ENCODE data around the gene CCZ1B.
"Not testable (repeated sequence)": the region's sequence is repeated elsewhere in the genome, so short reads cannot be mapped to it uniquely, and the experiment has no call there.

DNA sequence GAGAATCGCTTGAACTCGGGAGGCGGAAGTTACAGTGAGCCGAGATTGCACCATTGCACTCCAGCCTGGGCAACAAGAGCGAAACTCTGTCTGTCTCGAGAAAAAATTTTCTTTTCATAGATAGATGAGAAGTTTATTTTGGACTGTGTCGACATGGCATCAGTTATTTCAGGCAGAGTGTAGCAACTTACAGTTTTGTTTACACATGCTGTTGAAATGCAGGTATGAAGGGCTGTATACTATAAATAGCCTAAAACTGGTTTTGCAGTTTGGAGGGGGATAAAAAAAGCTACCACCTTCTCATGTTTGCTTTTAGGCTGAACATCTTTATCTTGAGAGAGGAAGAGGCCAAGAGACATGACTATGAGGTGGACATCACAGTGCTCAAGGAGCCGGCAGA is 28.0 kb downstream of the CCZ1B start:
- TF ChIP-seq TAF1 (conservative IDR thresholded peaks at IDR 0.05), result not testable (repeated sequence)
- TF ChIP-seq, protein P1, sequence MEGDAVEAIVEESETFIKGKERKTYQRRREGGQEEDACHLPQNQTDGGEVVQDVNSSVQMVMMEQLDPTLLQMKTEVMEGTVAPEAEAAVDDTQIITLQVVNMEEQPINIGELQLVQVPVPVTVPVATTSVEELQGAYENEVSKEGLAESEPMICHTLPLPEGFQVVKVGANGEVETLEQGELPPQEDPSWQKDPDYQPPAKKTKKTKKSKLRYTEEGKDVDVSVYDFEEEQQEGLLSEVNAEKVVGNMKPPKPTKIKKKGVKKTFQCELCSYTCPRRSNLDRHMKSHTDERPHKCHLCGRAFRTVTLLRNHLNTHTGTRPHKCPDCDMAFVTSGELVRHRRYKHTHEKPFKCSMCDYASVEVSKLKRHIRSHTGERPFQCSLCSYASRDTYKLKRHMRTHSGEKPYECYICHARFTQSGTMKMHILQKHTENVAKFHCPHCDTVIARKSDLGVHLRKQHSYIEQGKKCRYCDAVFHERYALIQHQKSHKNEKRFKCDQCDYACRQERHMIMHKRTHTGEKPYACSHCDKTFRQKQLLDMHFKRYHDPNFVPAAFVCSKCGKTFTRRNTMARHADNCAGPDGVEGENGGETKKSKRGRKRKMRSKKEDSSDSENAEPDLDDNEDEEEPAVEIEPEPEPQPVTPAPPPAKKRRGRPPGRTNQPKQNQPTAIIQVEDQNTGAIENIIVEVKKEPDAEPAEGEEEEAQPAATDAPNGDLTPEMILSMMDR (IDR thresholded peaks at IDR 0.05; ENCODE audit: low read depth, low read length, missing input control), result not testable (repeated sequence)

Data from liver (tissue), 3 donors.